OCI-LY1 (cell line): Measurements from ENCODE around the gene SYNM.

ENCODE experiments used
- H2AFZ ChIP-seq: fragments of 200-600 bp; sonication (generic), shearing (Covaris generic); 2 replicates; pipeline ENCODE4 v1.6.0; 2014; ENCODE audit warnings: antibody characterized with exemption, mild to moderate bottlenecking, low read length
- H3F3A ChIP-seq: fragments of 200-600 bp; sonication (generic), shearing (Covaris generic); 2 replicates; pipeline ENCODE4 v1.6.0; 2014; ENCODE audit warnings: mild to moderate bottlenecking, antibody characterized with exemption, low read length, moderate library complexity; ENCODE audit not compliant: insufficient read depth
- H3K27ac ChIP-seq: fragments of 200-600 bp; sonication (generic); 2 replicates; pipeline ENCODE4 v1.5.1; 2014; ENCODE audit warnings: low read length, mixed run types, mild to moderate bottlenecking, low read depth; ENCODE audit not compliant: poor library complexity, severe bottlenecking
- H3K27me3 ChIP-seq: fragments of 200-600 bp; sonication (generic); 2 replicates; pipeline ENCODE4 v1.6.0; 2014; ENCODE audit warnings: antibody characterized with exemption, mild to moderate bottlenecking, low read length, moderate library complexity; ENCODE audit not compliant: insufficient read depth
- H3K36me3 ChIP-seq: fragments of 200-600 bp; sonication (generic); 2 replicates; pipeline ENCODE4 v1.6.1; 2014; ENCODE audit warnings: mild to moderate bottlenecking, antibody characterized with exemption, low read length, moderate library complexity, mixed read lengths; ENCODE audit not compliant: insufficient read depth
- H3K4me1 ChIP-seq: fragments of 200-600 bp; sonication (generic); 2 replicates; pipeline ENCODE4 v1.5.1; 2014; ENCODE audit warnings: mild to moderate bottlenecking, low read length, moderate library complexity; ENCODE audit not compliant: insufficient read depth, severe bottlenecking
- H3K4me2 ChIP-seq: fragments of 200-600 bp; sonication (generic), shearing (Covaris generic); 2 replicates; pipeline ENCODE4 v1.6.1; 2014; ENCODE audit warnings: low read length
- H3K4me3 ChIP-seq: fragments of 200-600 bp; sonication (generic); 2 replicates; pipeline ENCODE4 v1.5.1; 2014; ENCODE audit warnings: low read length, low read depth, mild to moderate bottlenecking, mixed read lengths; ENCODE audit not compliant: poor library complexity, severe bottlenecking
- H3K79me2 ChIP-seq: fragments of 200-600 bp; shearing (Covaris generic); 2 replicates; pipeline ENCODE4 v1.6.1; 2016; ENCODE audit warnings: mixed run types, low read length, mixed read lengths; ENCODE audit not compliant: insufficient read depth
- H3K9ac ChIP-seq: fragments of 200-600 bp; sonication (generic), shearing (Covaris generic); 2 replicates; pipeline ENCODE4 v1.6.1; 2014; ENCODE audit warnings: mild to moderate bottlenecking, low read length, mixed read lengths
- H3K9me2 ChIP-seq: fragments of 200-600 bp; sonication (generic), shearing (Covaris generic); 2 replicates; pipeline ENCODE4 v1.6.1; 2014; ENCODE audit warnings: low read depth, mild to moderate bottlenecking, low read length, mixed read lengths
- H3K9me3 ChIP-seq: fragments of 200-600 bp; shearing (Covaris generic); 2 replicates; pipeline ENCODE4 v1.6.1; 2014; ENCODE audit warnings: low read length, mixed read lengths
- H4K20me1 ChIP-seq: fragments of 200-600 bp; sonication (generic), shearing (Covaris generic); 2 replicates; pipeline ENCODE4 v1.6.0; 2016; ENCODE audit warnings: mild to moderate bottlenecking, low read length; ENCODE audit not compliant: insufficient read depth
- EZH2 ChIP-seq: fragments of 200-600 bp; sonication (generic), shearing (Covaris generic); IDR thresholded peaks from 2 replicates; pipeline ENCODE4 v1.8.0; 2017; ENCODE audit warnings: borderline replicate concordance, mixed run types, mild to moderate bottlenecking, antibody characterized with exemption, low read length, moderate library complexity, mixed read lengths
- TF ChIP-seq, protein P1 (sequence below): fragments of 200-600 bp; sonication (generic), shearing (Covaris generic); IDR thresholded peaks from 2 replicates; pipeline ENCODE4 v1.5.1; 2017; ENCODE audit warnings: mild to moderate bottlenecking, antibody characterized with exemption, low read length, moderate library complexity, mixed read lengths

SYNM gene

DNA sequence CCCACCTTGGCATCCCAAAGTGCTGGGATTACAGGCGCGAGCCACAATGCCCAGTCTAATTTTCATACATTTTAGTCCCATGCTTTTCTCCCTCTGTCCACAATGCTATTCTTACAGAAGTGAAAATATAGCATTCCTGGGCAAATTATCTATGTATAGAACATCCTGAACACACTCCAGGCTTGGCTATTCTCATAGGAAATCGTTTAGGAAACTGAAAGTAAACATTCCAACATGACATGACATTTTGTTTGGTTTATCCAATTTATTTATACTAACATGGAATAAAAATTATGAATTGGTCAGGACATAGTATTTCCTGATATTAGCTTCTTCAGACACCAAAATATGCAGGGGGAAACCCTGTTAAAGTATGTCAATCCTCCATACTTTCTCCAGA lies 52.6 kb downstream of the SYNM start:
- Histone ChIP-seq H3K4me1 (no peaks in the 10 kb centered on the region), H3K36me3 (no peaks in the 10 kb centered on the region), H3K4me2 (no peak overlapping the region), H3K9ac (no peak overlapping the region), H3K79me2 (no peaks in the 10 kb centered on the region), H3K9me3 (no peaks in the 10 kb centered on the region), H3F3A (no peaks in the 10 kb centered on the region), H3K27ac (no peak overlapping the region), H3K4me3 (no peak overlapping the region), H2AFZ (no peak overlapping the region), H4K20me1 (no peaks in the 10 kb centered on the region), H3K27me3 (no peaks in the 10 kb centered on the region), H3K9me2 (no peaks in the 10 kb centered on the region)
- TF ChIP-seq, protein P1, sequence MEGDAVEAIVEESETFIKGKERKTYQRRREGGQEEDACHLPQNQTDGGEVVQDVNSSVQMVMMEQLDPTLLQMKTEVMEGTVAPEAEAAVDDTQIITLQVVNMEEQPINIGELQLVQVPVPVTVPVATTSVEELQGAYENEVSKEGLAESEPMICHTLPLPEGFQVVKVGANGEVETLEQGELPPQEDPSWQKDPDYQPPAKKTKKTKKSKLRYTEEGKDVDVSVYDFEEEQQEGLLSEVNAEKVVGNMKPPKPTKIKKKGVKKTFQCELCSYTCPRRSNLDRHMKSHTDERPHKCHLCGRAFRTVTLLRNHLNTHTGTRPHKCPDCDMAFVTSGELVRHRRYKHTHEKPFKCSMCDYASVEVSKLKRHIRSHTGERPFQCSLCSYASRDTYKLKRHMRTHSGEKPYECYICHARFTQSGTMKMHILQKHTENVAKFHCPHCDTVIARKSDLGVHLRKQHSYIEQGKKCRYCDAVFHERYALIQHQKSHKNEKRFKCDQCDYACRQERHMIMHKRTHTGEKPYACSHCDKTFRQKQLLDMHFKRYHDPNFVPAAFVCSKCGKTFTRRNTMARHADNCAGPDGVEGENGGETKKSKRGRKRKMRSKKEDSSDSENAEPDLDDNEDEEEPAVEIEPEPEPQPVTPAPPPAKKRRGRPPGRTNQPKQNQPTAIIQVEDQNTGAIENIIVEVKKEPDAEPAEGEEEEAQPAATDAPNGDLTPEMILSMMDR, result no peak
- TF ChIP-seq EZH2, result no peak

DNA sequence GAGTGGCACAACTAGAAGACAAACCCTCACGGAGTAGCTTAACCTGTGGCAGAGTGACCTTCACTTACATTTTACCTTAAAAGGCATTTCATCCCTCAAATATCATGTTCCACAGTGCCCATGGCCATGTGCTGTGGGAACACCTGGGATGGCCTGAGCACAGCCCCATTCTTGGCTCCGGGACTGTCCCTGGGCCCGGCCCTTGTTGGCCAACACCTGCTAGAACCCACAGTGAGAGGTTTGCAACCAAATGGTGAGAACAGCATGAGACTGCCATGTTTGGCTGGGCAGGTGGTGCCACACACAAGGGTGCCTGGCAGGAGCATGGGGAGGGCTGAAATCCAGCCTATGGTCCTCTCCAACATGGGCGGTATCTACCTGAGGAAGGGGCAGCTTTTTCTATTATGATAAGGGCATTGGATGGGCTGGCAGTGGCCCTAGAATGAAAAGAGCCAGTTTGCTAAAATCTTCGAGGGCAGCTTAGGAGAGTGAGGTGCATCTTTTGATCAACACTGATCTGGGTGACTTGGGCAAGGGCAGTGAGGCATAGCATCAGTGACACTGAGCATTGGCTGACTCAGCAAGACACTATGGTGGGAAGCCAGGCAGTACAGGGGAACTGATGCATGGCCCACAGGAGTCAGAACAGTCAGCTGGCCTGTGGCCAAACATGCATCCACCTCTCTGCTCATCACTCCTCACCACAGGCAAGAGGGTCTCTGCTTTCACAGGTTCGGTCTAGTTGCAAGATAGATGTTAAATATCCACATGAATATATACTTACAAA lies 53.9 kb downstream of the SYNM start:
- Histone ChIP-seq H3F3A (no peaks in the 10 kb centered on the region), H3K27me3 (no peaks in the 10 kb centered on the region), H3K36me3 (no peaks in the 10 kb centered on the region), H3K4me3 (no peak overlapping the region), H2AFZ (no peak overlapping the region), H3K27ac (no peak overlapping the region), H3K79me2 (no peaks in the 10 kb centered on the region), H3K4me1 (no peaks in the 10 kb centered on the region), H3K9me3 (no peaks in the 10 kb centered on the region), H4K20me1 (no peaks in the 10 kb centered on the region), H3K4me2 (no peak overlapping the region), H3K9me2 (no peaks in the 10 kb centered on the region), H3K9ac (no peak overlapping the region)
- TF ChIP-seq, protein P1, result no peak
- TF ChIP-seq EZH2, result no peak

DNA sequence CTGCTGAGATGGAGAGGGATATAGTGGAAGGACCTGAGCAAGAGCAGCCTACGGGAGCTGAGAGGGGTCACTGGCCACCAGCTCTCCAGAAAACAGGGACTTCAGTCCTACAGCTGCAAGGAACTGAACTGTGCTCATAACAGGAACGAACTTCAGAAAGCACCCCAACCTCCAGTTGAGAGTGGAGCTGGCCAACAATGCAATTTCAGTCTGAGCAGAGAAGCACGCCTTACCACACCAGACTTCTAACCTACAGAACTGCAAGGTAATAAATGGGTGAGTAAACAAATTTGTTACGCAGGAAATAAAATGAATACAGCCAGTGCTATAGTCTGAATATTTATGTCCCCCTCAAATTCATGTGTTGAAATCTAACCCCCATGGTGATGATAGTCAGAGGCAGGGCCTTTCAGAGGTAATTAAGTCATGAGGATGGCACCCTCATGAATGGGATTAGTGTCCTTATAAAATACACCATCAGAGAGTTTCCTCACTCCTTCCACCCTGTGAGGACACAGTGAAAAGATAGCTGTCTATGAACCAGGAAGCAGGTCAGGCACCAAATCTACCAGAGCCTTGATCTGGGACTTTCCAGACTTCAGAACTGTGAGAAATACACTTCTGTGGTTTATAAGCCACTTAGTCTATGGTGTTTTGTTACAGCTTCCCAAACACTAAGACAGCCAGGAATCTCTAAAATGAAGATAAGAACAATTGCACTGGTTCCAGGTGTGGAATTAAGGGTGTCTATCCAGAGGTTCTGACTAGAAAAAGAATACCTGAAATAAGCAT lies 58.6 kb downstream of the SYNM start:
- H3K79me2 ChIP-seq, result no peaks in the 10 kb centered on the region
- TF ChIP-seq EZH2, result no peak
- TF ChIP-seq, protein P1, result no peak
- no peaks in the 10 kb centered on the region for H3K9me3 ChIP-seq

More for the DNA sequence above, 58.6 kb downstream of the SYNM start:
- Histone ChIP-seq H3K4me3 (no peak overlapping the region), H3K9me2 (no peaks in the 10 kb centered on the region), H4K20me1 (no peaks in the 10 kb centered on the region), H3F3A (no peaks in the 10 kb centered on the region), H2AFZ (no peak overlapping the region), H3K4me2 (no peak overlapping the region), H3K27me3 (no peaks in the 10 kb centered on the region; the same call in 1 of the 2 replicates), H3K27ac (no peak overlapping the region), H3K36me3 (no peaks in the 10 kb centered on the region), H3K9ac (no peak overlapping the region), H3K4me1 (no peaks in the 10 kb centered on the region)
